GM10248 (cell line): ENCODE results near the gene EPHB3.

Experiments used
- CTCF ChIA-PET: fragments of 300-600 bp; sonication (Branson Sonifier 250); formaldehyde crosslinking; extraction: SDS; loops from one replicate; lab custom pipeline; 2021; ENCODE audit warnings: antibody characterized with exemption; lab: Yijun Ruan, JAX
- POLR2A ChIA-PET: fragments of 350-650 bp; sonication (Branson Sonifier 250); formaldehyde crosslinking; extraction: SDS; loops from one replicate; lab custom pipeline; 2020; ENCODE audit warnings: antibody characterized with exemption; lab: Yijun Ruan, JAX
- DNase-seq: peaks from one replicate; pipeline ENCODE4 v3.0.0; 2012; ENCODE audit errors: extremely low spot score
- CTCF ChIP-seq: IDR thresholded peaks from 2 replicates; pipeline ENCODE4 v1.5.1; 2012; ENCODE audit warnings: mild to moderate bottlenecking, low read depth; ENCODE audit errors: extremely low read depth, missing control alignments, control extremely low read depth

EPHB3 gene

GRCh38 chr3:184561061-184561912 is at the start of gene EPHB3:
EPHB3 (plus strand) TSS chr3:184561785; CDS start chr3:184562236, 451 bp downstream.
- ChIA-PET CTCF (interaction anchor here (0.6 to 2.8 kb wide), 45 partner anchors 9 to 1099 kb away, joined by 3 to 22 read pairs (median 4); partner anchors contain the start of gene MAGEF1), POLR2A (no interaction called here)
- DNase-seq, result peak; percentile 93
- peak; percentile 98 for TF ChIP-seq CTCF

- no peak for DNase-seq
- no peak for TF ChIP-seq CTCF
- ChIA-PET POLR2A (no interaction called here), CTCF (interaction anchor here (0.8 to 4.9 kb wide), 17 partner anchors 13 to 617 kb away, joined by 3 to 25 read pairs (median 3); partner anchors contain the start of gene FAM131A)
Measured at GRCh38 chr3:184512621-184513020, 49.0 kb upstream of the EPHB3 start.

- peak; percentile 75 for TF ChIP-seq CTCF
- ChIA-PET CTCF (interaction anchor here (0.7 to 4.9 kb wide), 47 partner anchors 9 to 618 kb away, joined by 3 to 61 read pairs (median 4); partner anchors contain the start of genes EPHB3 and FAM131A), POLR2A (interaction anchor here (0.7 kb wide), 1 partner anchor 142 kb away, joined by 3 read pairs; no protein-coding TSS in a partner anchor)
- peak; percentile 92 for DNase-seq
Measured at GRCh38 chr3:184513276-184514170, 48.1 kb upstream of the EPHB3 start.

- TF ChIP-seq CTCF, result no peak
- POLR2A ChIA-PET, result interaction anchor here (0.7 kb wide), 1 partner anchor 143 kb away, joined by 3 read pairs; no protein-coding TSS in a partner anchor
- no peak for DNase-seq
- CTCF ChIA-PET, result interaction anchor here (0.7 to 4.9 kb wide), 40 partner anchors 8 to 618 kb away, joined by 3 to 61 read pairs (median 4); partner anchors contain the start of genes EPHB3 and FAM131A
Measured at GRCh38 chr3:184514171-184514490, 47.5 kb upstream of the EPHB3 start.

GRCh38 chr3:184523825-184524615 is 37.6 kb upstream of the EPHB3 start:
- DNase-seq, result no peak
- POLR2A ChIA-PET, result no interaction called here
- no peak for TF ChIP-seq CTCF
- CTCF ChIA-PET, result interaction anchor here (6.1 kb wide), 1 partner anchor 10 kb away, joined by 38 read pairs; no protein-coding TSS in a partner anchor
